Thoracic aorta (tissue), 2 donors: Measurements from ENCODE around the gene MTHFD1L. TPM values are rescaled to one million over a fixed set of nuclear protein-coding genes. Genes with fewer than 3 reads are reported as not detected.

ENCODE experiments used
- ATAC-seq: fragments of 150-250 bp; one replicate; pipeline ENCODE4 v1.8.0; 2017; ENCODE audit warnings: low read depth; ENCODE audit not compliant: insufficient number of reproducible peaks, low FRiP score
- DNase-seq: peaks from one replicate; pipeline ENCODE4 v3.0.0-alpha.2; 2020; ENCODE audit warnings: low spot score
- H3K27ac ChIP-seq, 2 donors: fragments of 200-600 bp; sonication (generic); 1 replicate in 1 of 2; 2 replicates in 1 of 2; pipeline ENCODE4 v1.5.1; 2016; ENCODE audit warnings: mild to moderate bottlenecking in 2 of 2, moderate library complexity in 2 of 2
- H3K27me3 ChIP-seq: fragments of 200-600 bp; sonication (generic); replicated peaks from 2 replicates; pipeline ENCODE4 v1.6.0; 2016; ENCODE audit warnings: mild to moderate bottlenecking; ENCODE audit not compliant: insufficient read depth
- H3K36me3 ChIP-seq: fragments of 200-600 bp; sonication (generic); one replicate; pipeline ENCODE4 v1.5.1; 2016
- H3K4me1 ChIP-seq, 2 donors: fragments of 200-600 bp; sonication (generic); 1 replicate in 1 of 2; 2 replicates in 1 of 2; pipeline versions ENCODE4 v1.5.1 to v1.6.0; 2016; ENCODE audit warnings: low read depth in 2 of 2, mild to moderate bottlenecking in 1 of 2; ENCODE audit not compliant: control insufficient read depth in 1 of 2
- H3K4me3 ChIP-seq: fragments of 200-600 bp; sonication (generic); 2 replicates; pipeline ENCODE4 v1.5.1; 2016; ENCODE audit warnings: mild to moderate bottlenecking
- H3K9me3 ChIP-seq: fragments of 200-600 bp; sonication (generic); 2 replicates; pipeline ENCODE4 v1.5.1; 2016
- total RNA-seq, 2 donors: library from RNA; depleted of rRNA; stranded (reverse); fragments of >200 nt; gene quantifications; one replicate each; pipeline versions ENCODE4 v1.1.0 to v1.2.3, GENCODE V29; 2016
- TF ChIP-seq, protein P1 (sequence below): fragments of 200-600 bp; sonication (generic); IDR thresholded peaks from one replicate; pipeline ENCODE4 v1.5.1; 2019; ENCODE audit warnings: antibody characterized with exemption

The MTHFD1L gene
- total RNA-seq, 2 donors from 2014 or later = 52.8 to 77.3 TPM

DNA sequence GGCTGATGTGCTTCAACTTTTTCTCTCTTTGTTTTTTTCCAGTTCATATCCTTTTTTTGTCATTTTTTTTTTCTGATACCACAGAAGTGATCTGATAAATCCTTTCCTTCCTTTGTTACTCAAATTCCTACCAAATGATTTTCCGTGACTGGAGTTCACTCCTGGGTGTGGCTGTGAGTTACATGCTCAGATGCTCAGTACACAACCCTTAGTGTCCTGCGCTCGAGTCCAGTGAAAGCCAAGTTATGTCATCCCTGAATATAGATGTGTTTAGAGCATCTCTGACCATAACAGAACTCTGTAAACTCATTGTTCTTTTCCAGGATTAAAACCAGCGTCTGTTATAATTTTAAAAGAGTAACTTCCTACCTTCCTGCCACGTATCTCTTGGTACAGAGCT, 227.1 kb downstream of the MTHFD1L start:
- no peaks in the 10 kb centered on the region for H3K9me3 ChIP-seq
- TF ChIP-seq, protein P1, sequence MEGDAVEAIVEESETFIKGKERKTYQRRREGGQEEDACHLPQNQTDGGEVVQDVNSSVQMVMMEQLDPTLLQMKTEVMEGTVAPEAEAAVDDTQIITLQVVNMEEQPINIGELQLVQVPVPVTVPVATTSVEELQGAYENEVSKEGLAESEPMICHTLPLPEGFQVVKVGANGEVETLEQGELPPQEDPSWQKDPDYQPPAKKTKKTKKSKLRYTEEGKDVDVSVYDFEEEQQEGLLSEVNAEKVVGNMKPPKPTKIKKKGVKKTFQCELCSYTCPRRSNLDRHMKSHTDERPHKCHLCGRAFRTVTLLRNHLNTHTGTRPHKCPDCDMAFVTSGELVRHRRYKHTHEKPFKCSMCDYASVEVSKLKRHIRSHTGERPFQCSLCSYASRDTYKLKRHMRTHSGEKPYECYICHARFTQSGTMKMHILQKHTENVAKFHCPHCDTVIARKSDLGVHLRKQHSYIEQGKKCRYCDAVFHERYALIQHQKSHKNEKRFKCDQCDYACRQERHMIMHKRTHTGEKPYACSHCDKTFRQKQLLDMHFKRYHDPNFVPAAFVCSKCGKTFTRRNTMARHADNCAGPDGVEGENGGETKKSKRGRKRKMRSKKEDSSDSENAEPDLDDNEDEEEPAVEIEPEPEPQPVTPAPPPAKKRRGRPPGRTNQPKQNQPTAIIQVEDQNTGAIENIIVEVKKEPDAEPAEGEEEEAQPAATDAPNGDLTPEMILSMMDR = no peak
- no peak overlapping the region for H3K27ac ChIP-seq
- ATAC-seq (no peak), DNase-seq (no peak)
- no peak overlapping the region for H3K4me3 ChIP-seq
- H3K27me3 ChIP-seq = no peaks in the 10 kb centered on the region
- H3K36me3 ChIP-seq = no peaks in the 10 kb centered on the region
- H3K4me1 ChIP-seq = no peaks in the 10 kb centered on the region

DNA sequence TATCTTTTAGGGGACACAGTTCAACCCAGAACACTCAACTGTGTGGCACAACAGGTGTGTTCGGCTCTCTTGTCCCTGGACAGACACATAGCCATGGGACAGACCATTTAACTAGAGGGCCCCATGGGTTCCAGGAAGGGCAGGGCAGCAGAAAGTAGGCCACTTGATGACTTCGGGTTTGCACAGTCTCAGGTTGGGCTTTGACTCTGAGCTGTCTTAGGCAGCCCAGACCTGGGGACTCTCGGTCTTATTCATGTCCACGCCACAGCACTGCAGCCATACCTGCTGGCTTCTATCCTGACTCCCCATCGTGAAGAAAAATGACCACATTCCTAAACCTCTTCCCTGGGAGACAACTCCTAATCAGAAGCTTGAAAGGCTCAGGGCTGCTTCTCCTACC, 228.2 kb downstream of the MTHFD1L start:
- no peaks in the 10 kb centered on the region for H3K4me1 ChIP-seq
- no peak for ATAC-seq
- H3K27ac ChIP-seq = no peak overlapping the region
- H3K4me3 ChIP-seq = no peak overlapping the region
- no peaks in the 10 kb centered on the region for H3K9me3 ChIP-seq
- H3K36me3 ChIP-seq = no peaks in the 10 kb centered on the region
- DNase-seq = no peak
- TF ChIP-seq, protein P1 = no peak
- no peaks in the 10 kb centered on the region for H3K27me3 ChIP-seq

DNA sequence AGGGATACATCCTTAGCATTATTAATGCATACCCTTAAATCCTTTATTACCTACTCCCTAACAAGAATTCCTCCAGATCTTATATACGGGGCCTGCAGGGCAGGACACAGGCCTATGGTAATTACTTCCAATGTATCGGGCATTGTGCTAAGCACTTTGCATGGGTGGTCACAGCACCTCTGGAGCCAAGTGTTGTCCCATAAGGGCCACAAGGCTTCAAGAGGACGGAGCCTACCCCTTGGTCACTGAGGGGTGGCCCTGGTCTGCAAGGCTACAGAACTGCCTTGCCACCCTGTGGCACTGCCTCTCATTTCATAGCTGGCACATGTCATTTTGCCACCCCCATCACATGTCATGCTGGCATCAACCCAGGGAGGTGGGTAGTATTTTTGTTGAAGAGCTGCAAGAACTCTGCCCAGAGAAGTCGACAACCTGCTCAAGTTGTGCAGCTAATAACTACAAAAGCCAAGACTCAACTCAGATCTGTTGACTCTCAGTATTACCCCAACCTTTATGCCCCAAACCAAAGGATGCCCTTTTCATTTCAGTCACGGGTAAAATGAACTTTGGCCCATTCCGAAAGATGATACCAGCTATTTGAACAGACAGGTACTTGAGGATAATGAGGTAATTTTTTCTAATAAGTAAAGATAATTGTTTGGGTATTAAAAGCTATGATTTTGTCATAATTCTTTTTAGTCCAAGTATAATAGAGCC, 230.2 kb downstream of the MTHFD1L start:
- Histone ChIP-seq H3K27ac (no peak overlapping the region), H3K27me3 (no peaks in the 10 kb centered on the region), H3K4me3 (no peak overlapping the region), H3K36me3 (no peaks in the 10 kb centered on the region), H3K9me3 (no peaks in the 10 kb centered on the region), H3K4me1 (no peaks in the 10 kb centered on the region)
- ATAC-seq (no peak), DNase-seq (no peak)
- TF ChIP-seq, protein P1 = no peak

DNA sequence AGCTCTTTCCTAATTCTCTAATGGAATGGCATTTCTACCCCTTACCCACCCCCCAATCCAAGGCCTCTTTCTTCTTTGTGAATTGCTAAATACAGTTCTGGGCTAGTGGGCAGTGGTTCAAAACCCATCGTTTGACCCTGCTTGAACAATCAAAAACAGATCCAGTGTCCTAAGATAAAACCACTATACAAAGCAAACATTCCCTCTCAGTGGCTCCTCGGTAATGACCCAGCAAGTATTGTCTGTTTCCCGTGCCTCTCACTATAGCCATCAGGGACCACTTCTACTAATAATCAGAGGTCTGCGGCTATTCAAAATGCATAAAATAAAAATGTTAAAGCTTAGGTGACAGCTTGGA, 230.7 kb downstream of the MTHFD1L start:
- H3K27me3 ChIP-seq = no peaks in the 10 kb centered on the region
- no peak overlapping the region for H3K4me3 ChIP-seq
- no peak for DNase-seq
- H3K27ac ChIP-seq = no peak overlapping the region
- H3K4me1 ChIP-seq = no peaks in the 10 kb centered on the region
- TF ChIP-seq, protein P1 = no peak
- ATAC-seq = no peak
- H3K9me3 ChIP-seq = no peaks in the 10 kb centered on the region
- no peaks in the 10 kb centered on the region for H3K36me3 ChIP-seq

DNA sequence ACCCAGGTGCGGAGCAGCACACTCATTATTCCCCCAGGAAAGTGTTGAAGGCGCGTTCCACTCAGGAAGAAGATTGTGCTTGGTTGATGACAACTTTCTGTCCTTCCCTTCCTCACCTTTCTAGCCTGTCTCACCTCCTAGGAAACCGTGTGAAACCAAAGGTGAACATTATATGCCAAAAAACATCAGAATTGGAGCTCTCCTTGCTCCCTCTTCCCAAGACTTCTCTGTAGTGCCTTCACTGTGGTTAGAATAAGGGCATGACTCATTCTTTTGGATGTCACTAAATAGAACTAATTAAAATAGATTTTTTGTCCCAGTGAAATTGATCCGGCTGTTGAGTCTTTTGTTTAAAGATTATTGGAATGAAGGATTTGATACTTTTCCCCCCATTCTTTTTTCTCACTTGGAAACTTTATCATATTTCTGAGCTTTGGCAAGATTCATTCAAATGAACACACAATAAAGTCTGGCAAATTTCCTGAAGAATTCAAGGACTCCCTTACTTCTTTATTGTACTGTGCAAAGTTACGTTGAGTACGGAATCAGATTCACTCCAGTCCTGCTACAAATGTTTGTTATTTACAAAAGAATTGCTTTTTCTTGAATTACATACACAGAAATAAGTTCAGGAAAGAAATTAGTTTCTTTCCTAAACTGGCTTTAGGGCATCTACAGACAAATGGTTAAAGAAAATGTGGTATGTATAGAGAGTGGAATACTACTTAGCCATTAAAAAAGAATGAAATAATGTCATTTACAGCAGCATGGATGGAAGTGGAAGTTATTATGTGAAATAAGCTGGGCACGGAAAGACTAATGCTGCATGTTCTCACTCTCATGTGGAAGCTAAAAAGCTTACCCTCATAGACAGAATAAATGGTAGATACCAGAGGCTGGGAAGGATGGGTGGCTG, 231.4 kb downstream of the MTHFD1L start:
- H3K36me3 ChIP-seq = no peaks in the 10 kb centered on the region
- no peak overlapping the region for H3K4me3 ChIP-seq
- ATAC-seq (no peak), DNase-seq (no peak)
- TF ChIP-seq, protein P1 = no peak
- no peaks in the 10 kb centered on the region for H3K27me3 ChIP-seq
- H3K4me1 ChIP-seq = peaks cover 0 to 5% of the 10 kb centered on the region in 2 donors
- H3K27ac ChIP-seq = no peak overlapping the region
- no peaks in the 10 kb centered on the region for H3K9me3 ChIP-seq
